Trophoblast cell (in vitro differentiated cells and primary cell): ENCODE results near the gene KDM4B.

Experiments used
- DNase-seq, 2 donors: peaks; one replicate each; pipeline ENCODE4 v3.0.0-alpha.2; 2016
- H2AFZ ChIP-seq: 2 replicates; pipeline ENCODE4 v1.6.1; 2013; ENCODE audit warnings: low read length, moderate library complexity, mild to moderate bottlenecking; ENCODE audit not compliant: insufficient read depth, poor library complexity
- H2AK5ac ChIP-seq: 2 replicates; pipeline ENCODE4 v1.6.1; 2013; ENCODE audit warnings: mild to moderate bottlenecking, low read length
- H2BK120ac ChIP-seq: 2 replicates; pipeline ENCODE4 v1.6.1; 2013; ENCODE audit warnings: low read length, mild to moderate bottlenecking, moderate library complexity; ENCODE audit not compliant: insufficient read depth, poor library complexity
- H2BK12ac ChIP-seq: 2 replicates; pipeline ENCODE4 v1.6.1; 2013; ENCODE audit warnings: mild to moderate bottlenecking, low read length, moderate library complexity
- H2BK5ac ChIP-seq: 2 replicates; pipeline ENCODE4 v1.6.1; 2013; ENCODE audit warnings: low read length, low read depth, moderate library complexity, mild to moderate bottlenecking; ENCODE audit not compliant: poor library complexity
- H3K14ac ChIP-seq: 2 replicates; pipeline ENCODE4 v1.6.1; 2013; ENCODE audit warnings: mild to moderate bottlenecking, low read length
- H3K18ac ChIP-seq: 2 replicates; pipeline ENCODE4 v1.6.1; 2013; ENCODE audit warnings: mild to moderate bottlenecking, low read length
- H3K23ac ChIP-seq: 2 replicates; pipeline ENCODE4 v1.6.1; 2013; ENCODE audit warnings: low read length
- H3K27ac ChIP-seq: 2 replicates; pipeline ENCODE4 v1.5.1; 2013; ENCODE audit warnings: low read depth, mild to moderate bottlenecking, inconsistent platforms, low read length, moderate library complexity
- H3K27me3 ChIP-seq: 2 replicates; pipeline ENCODE4 v1.6.1; 2013; ENCODE audit warnings: inconsistent platforms, mild to moderate bottlenecking, low read length, moderate library complexity; ENCODE audit not compliant: insufficient read depth
- H3K36me3 ChIP-seq, 2 experiments: 1 replicate in 1 of 2; 2 replicates in 1 of 2; pipeline ENCODE4 v1.6.1; 2013; ENCODE audit warnings: low read length in 2 of 2, mild to moderate bottlenecking in 2 of 2, moderate library complexity in 1 of 2; ENCODE audit not compliant: insufficient read depth in 2 of 2, control insufficient read depth in 1 of 2
- H3K4ac ChIP-seq: 2 replicates; pipeline ENCODE4 v1.6.1; 2013; ENCODE audit warnings: low read depth, mild to moderate bottlenecking, low read length, moderate library complexity
- H3K4me1 ChIP-seq, 2 experiments: 1 replicate in 1 of 2; 2 replicates in 1 of 2; pipeline ENCODE4 v1.6.1; 2013; ENCODE audit warnings: low read length in 2 of 2, mild to moderate bottlenecking in 2 of 2, moderate library complexity in 1 of 2; ENCODE audit not compliant: insufficient read depth in 2 of 2, control insufficient read depth in 1 of 2
- H3K4me2 ChIP-seq: 2 replicates; pipeline ENCODE4 v1.6.1; 2013; ENCODE audit warnings: inconsistent platforms, mild to moderate bottlenecking, low read length, moderate library complexity
- H3K4me3 ChIP-seq: 2 replicates; pipeline ENCODE4 v1.5.1; 2013; ENCODE audit warnings: mild to moderate bottlenecking, low read depth, low read length, inconsistent platforms
- H3K79me1 ChIP-seq: one replicate; pipeline ENCODE4 v1.6.1; 2013; ENCODE audit warnings: low read length
- H3K79me2 ChIP-seq: 2 replicates; pipeline ENCODE4 v1.6.1; 2013; ENCODE audit warnings: low read length, mild to moderate bottlenecking; ENCODE audit not compliant: control insufficient read depth, insufficient read depth, poor library complexity
- H3K9ac ChIP-seq: 2 replicates; pipeline ENCODE4 v1.6.1; 2013; ENCODE audit warnings: mild to moderate bottlenecking, low read length
- H3K9me3 ChIP-seq: 2 replicates; pipeline ENCODE4 v1.6.1; 2013; ENCODE audit warnings: low read depth, mild to moderate bottlenecking, control low read depth, inconsistent platforms, low read length; ENCODE audit not compliant: insufficient read depth
- H4K12ac ChIP-seq: 2 replicates; pipeline ENCODE4 v1.6.1; 2013; ENCODE audit warnings: low read depth, mild to moderate bottlenecking, low read length, moderate library complexity
- H4K8ac ChIP-seq: 2 replicates; pipeline ENCODE4 v1.6.1; 2013; ENCODE audit warnings: low read depth, mild to moderate bottlenecking, low read length, moderate library complexity
- H4K91ac ChIP-seq: one replicate; pipeline ENCODE4 v1.6.1; 2013; ENCODE audit warnings: low read depth, mild to moderate bottlenecking, low read length, moderate library complexity
- WGBS: extraction: QIAGEN DNeasy Blood & Tissue Kit; methylation state at CpG from one replicate; pipeline ENCODE4 v1.1.7; 2013; ENCODE audit warnings: missing lambda C conversion rate; ENCODE audit not compliant: insufficient read length, insufficient coverage; ENCODE audit errors: extremely low coverage; 5-methylcytosine and 5-hydroxymethylcytosine counted together

KDM4B gene

GRCh38 chr19:5115771-5116202 lies 146.9 kb downstream of the KDM4B start:
- H3K79me1 ChIP-seq: no peaks in the 10 kb centered on the region
- WGBS: no CpG with 5 or more reads among the region's 6 CpGs

GRCh38 chr19:5116292-5116691 lies 147.4 kb downstream of the KDM4B start:
- Histone ChIP-seq H3K79me1 (no peaks in the 10 kb centered on the region), H3K4ac (no peak overlapping the region), H3K23ac (no peak overlapping the region), H2AK5ac (no peak overlapping the region), H2AFZ (no peak overlapping the region), H3K79me2 (no peaks in the 10 kb centered on the region), H3K14ac (no peak overlapping the region), H4K91ac (no peak overlapping the region), H3K18ac (no peak overlapping the region), H2BK120ac (no peak overlapping the region), H2BK12ac (no peak overlapping the region), H3K9ac (no peak overlapping the region), H3K4me3 (no peak overlapping the region), H2BK5ac (no peak overlapping the region), H4K8ac (no peak overlapping the region), H3K36me3 (peaks cover 54 to 59% of the 10 kb centered on the region in 2 experiments), H3K9me3 (peaks cover 2% of the 10 kb centered on the region), H4K12ac (no peak overlapping the region), H3K4me1 (peaks cover 9 to 19% of the 10 kb centered on the region in 2 experiments), H3K27ac (no peak overlapping the region), H3K4me2 (no peak overlapping the region), H3K27me3 (no peaks in the 10 kb centered on the region)
- no CpG with 5 or more reads among the region's 2 CpGs for WGBS
- no peak for DNase-seq

More at GRCh38 chr19:5115771-5116202, 146.9 kb downstream of the KDM4B start:
- H2AFZ ChIP-seq: no peak overlapping the region
- H2BK120ac ChIP-seq: no peak overlapping the region
- H4K91ac ChIP-seq: no peak overlapping the region
- no peak overlapping the region for H2BK12ac ChIP-seq
- no peak overlapping the region for H3K18ac ChIP-seq
- DNase-seq: no peak
- no peak overlapping the region for H3K14ac ChIP-seq
- H3K4me1 ChIP-seq: peaks cover 9 to 19% of the 10 kb centered on the region in 2 experiments
- no peak overlapping the region for H2AK5ac ChIP-seq
- H3K23ac ChIP-seq: no peak overlapping the region
- H3K9me3 ChIP-seq: peaks cover 2% of the 10 kb centered on the region
- H3K36me3 ChIP-seq: peaks cover 57 to 59% of the 10 kb centered on the region in 2 experiments
- H2BK5ac ChIP-seq: no peak overlapping the region
- H3K27ac ChIP-seq: no peak overlapping the region
- no peak overlapping the region for H3K4ac ChIP-seq
- H3K27me3 ChIP-seq: no peaks in the 10 kb centered on the region
- no peak overlapping the region for H3K9ac ChIP-seq
- no peak overlapping the region for H4K12ac ChIP-seq
- no peak overlapping the region for H3K4me3 ChIP-seq
- H3K79me2 ChIP-seq: no peaks in the 10 kb centered on the region
- H4K8ac ChIP-seq: no peak overlapping the region
- no peak overlapping the region for H3K4me2 ChIP-seq

GRCh38 chr19:5117421-5117820 lies 148.5 kb downstream of the KDM4B start:
- Histone ChIP-seq H3K14ac (no peak overlapping the region), H3K18ac (no peak overlapping the region), H2BK12ac (no peak overlapping the region), H3K9ac (no peak overlapping the region), H3K4me2 (no peak overlapping the region), H3K27me3 (no peaks in the 10 kb centered on the region), H3K27ac (no peak overlapping the region), H2BK120ac (no peak overlapping the region), H3K36me3 (peaks cover 49 to 55% of the 10 kb centered on the region in 2 experiments), H2AK5ac (no peak overlapping the region), H3K4ac (no peak overlapping the region), H4K91ac (no peak overlapping the region), H3K4me3 (no peak overlapping the region), H4K8ac (no peak overlapping the region), H4K12ac (no peak overlapping the region), H3K9me3 (peaks cover 2% of the 10 kb centered on the region), H3K79me1 (no peaks in the 10 kb centered on the region), H3K23ac (no peak overlapping the region), H3K4me1 (peaks cover 8 to 20% of the 10 kb centered on the region in 2 experiments), H3K79me2 (no peaks in the 10 kb centered on the region), H2AFZ (no peak overlapping the region), H2BK5ac (no peak overlapping the region)
- WGBS: no CpG with 5 or more reads among the region's 12 CpGs
- no peak for DNase-seq

DNA sequence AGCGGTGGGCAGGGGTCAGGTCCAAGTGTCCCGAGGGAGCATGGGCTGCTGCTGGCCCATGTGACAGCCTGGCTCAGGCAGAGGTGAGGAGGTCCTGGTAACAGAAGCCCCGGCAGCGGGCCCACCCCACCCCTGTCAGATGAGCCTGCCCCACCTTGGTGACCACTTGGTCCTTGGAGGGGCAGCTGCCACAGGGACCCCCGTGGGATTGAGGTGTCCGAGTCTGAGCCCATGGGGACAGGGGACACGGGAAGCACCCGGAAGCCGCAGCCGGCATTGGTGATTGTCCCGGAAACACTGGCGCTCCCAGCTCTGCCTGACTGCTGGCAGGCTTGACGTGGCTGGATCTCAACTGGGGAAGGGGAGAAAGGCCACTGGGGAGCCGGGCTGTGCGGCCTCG lies 149.1 kb downstream of the KDM4B start:
- Histone ChIP-seq H3K4me3 (no peak overlapping the region), H3K23ac (no peak overlapping the region), H3K79me2 (no peaks in the 10 kb centered on the region), H3K27ac (no peak overlapping the region), H3K9ac (no peak overlapping the region), H3K4me2 (no peak overlapping the region), H4K8ac (no peak overlapping the region), H3K36me3 (peaks cover 52 to 56% of the 10 kb centered on the region in 2 experiments), H4K12ac (no peak overlapping the region), H2AK5ac (no peak overlapping the region), H3K27me3 (no peaks in the 10 kb centered on the region), H3K79me1 (no peaks in the 10 kb centered on the region), H3K18ac (no peak overlapping the region), H4K91ac (no peak overlapping the region), H2BK120ac (no peak overlapping the region), H3K9me3 (peaks cover 2% of the 10 kb centered on the region), H3K4me1 (peaks cover 10 to 21% of the 10 kb centered on the region in 2 experiments), H3K4ac (no peak overlapping the region), H2BK5ac (no peak overlapping the region), H2AFZ (no peak overlapping the region), H3K14ac (no peak overlapping the region), H2BK12ac (no peak overlapping the region)
- DNase-seq: no peak
- no CpG with 5 or more reads among the region's 16 CpGs for WGBS
